GM19025 (cell line): ENCODE measurements around the gene GRK4.
"Not testable (repeated sequence)": the region's sequence is repeated elsewhere in the genome, so short reads cannot be mapped to it uniquely, and the experiment has no call there.

ENCODE experiments used
- ATAC-seq: cut with Tn5 transposase; IDR thresholded peaks from one replicate; pipeline ENCODE4 v1.9.1; 2021; ENCODE audit warnings: mild to moderate bottlenecking, low read depth, moderate library complexity; ENCODE audit not compliant: unreplicated experiment

Gene GRK4

DNA sequence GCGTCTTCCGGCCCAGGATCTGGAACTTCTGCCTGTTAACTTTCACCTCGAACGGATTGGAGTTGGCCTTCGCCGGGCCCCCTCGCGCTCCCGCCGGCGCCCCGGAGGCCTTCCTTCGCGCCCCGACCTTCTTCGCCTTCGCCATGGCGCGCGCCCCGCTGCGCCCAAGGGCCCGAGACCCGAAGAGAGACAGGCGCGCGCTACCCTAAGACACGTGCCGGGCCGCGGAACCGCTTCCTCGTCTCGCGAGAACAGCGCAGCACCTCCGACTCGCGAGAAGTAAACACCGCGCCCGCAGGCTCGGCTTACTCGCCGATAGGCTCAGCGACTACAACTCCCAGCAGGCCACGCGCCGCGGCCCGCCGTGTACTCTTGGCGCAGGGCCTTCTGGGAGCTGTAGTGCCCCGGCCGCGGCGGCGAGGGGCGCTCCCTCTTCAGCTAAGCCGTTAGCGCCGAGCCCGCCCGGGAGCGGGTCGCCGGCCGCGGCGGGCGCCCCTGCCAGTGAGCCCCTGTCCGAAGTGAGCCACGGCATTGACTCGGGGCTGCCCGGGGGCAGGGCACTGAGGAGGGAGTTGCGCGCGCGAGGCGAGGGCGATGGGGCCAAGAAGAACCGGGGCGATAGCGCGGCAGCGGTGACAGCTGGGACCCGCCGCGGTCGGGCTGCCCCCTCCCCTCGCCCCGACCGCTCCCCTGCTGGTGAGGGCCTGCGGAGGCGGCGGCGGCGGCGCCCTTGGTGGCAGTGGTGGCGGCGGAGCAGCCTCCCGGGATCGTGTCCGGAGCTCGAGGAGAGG is at the start of gene GRK4, which contains the start of gene NOP14:
Gene GRK4, plus strand, starts transcription at position 397 of the 791 bp plus-strand sequence. CDS start 500 bp downstream, outside the sequence.
Gene NOP14, minus strand, starts transcription at position 232 of the 791 bp plus-strand sequence. Its CDS starts 87 bp downstream, at position 145.
- peak; percentile 91 for ATAC-seq

DNA sequence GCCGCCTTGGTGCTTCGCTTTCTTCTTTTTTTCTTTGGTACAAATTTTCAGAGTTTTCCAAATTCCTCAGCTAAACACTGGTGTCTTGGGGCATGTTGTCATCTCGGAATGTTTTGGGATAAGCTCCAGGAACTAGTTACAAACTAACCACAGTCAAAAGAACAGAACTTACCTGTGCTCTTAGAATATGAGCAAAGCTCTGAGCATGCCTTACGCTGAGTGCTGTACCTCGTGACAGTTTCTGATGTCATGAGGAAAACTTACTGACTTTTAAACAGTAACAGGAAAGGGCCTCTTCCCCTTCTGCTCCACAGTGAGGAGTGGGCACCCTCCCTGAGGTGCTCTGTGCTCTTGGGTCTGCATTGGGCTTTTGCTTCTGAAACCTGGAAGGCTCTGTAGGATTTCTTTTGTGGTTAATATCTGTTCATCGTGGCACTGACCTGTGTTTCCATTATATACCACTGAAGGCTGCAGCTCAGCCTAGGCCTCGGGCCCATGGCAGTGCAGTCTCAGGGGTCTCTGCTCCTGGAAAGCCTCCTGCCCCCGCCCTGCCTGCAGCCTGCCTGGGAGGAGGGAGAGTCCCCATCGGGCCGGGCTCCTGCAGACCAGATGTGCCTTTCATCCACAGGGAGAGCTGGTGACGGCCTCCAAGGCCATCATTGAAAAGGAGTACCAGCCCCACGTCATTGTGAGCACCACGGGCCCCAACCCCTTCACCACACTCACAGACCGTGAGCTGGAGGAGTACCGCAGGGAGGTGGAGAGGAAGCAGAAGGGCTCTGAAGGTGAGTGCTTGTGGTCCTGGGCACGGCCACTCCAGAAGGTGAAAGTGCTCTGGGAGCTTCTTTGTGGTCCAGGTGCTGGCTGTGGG is 48.9 kb upstream of the GRK4 start:
- ATAC-seq = no peak

DNA sequence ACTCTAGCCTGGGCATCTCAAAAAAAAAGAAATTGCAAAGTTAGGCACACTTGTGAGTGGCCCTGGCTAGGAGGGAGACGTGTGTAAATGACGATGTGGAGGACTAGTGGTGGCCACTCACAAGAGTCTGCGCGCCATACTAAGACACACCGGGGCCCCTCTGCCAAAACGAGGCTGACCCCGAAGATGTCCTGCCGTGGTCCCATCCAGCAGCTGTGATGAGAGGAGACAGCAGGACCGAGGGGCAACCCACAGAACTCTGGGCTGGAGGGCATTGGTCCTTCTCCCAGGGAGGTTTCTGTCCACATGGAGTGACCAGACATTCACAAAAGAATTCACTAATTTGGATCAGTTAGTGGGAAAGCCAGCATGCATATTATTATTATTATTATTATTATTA is 47.6 kb upstream of the GRK4 start:
- ATAC-seq = no peak

DNA sequence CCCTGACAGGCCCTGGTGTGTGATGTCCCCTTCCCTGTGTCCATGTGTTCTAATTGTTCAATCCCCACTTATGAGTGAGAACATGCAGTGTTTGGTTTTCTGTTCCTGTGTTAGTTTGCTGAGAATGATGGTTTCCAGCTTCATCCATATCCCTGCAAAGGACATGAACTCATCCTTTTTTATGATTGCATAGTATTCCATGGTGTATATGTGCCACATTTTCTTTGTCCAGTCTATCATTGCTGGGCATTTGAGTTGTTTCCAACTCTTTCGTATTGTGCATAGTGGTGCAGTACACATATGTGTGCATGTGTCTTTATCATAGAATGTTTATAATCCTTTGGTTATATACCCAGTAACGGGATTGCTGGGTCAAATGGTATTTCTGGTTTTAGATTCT is 46.7 kb upstream of the GRK4 start:
- ATAC-seq = not testable (repeated sequence)

DNA sequence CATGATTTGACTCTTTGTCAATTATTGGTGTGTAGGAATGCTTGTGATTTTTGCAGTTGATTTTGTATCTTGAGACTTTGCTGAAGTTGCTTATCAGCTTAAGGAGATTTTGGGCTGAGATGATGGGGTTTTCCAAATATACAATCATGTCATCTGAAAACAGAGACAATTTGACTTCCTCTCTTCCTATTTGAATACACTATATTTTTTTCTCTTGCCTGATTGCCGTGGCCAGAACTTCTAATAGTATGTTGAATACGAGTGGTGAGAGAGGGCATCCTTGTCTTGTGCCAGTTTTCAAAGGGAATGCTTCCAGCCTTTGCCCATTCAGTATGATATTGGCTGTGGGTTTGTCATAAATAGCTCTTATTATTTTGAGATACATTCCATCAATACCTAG is 45.1 kb upstream of the GRK4 start:
- ATAC-seq = not testable (repeated sequence)

DNA sequence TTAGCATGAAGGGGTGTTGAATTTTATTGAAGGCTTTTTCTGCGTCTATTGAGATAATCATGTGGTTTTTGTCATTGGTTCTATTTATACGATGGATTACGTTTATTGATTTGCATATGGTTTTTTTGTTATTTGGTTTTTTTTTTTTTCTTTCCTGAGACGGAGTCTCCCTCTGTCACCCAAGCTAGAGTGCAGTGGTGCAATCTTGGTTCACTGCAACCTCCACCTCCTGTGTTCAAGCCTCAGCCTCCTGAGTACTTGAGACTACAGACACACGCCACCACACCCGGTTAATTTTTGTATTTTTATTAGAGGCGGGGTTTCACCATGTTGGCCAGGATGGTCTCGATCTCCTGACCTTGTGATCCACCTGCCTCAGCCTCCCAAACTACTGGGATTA is 44.7 kb upstream of the GRK4 start:
- ATAC-seq = not testable (repeated sequence)

DNA sequence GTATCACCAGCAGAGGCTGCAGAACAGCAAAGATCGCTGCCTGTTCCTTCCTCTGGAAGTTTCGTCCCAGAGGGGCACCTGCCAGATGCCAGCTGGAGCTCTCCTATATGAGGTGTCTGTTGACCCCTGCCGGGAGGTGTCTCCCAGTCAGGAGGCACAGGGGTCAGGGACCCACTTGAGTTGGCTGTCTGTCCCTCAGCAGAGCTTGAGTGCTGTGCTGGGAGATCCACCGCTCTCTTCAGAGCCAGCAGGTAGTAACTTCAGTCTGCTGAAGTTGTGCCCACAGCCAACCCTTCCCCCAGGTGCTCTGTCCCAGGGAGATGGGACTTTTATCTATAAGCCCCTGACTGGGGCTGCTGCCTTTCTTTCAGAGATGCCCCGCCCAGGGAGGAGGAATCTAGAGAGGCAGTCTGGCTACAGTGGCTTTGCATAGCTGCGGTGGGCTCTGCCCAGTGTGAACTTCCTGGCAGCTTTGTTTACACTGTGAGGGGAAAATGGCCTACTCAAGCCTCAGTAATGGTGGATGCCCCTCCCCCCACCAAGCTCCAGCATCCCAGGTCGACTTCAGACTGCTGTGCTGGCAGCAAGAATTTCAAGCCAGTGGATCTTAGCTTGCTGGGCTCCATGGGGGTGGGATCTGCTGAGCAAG is 40.8 kb upstream of the GRK4 start:
- not testable (repeated sequence) for ATAC-seq

DNA sequence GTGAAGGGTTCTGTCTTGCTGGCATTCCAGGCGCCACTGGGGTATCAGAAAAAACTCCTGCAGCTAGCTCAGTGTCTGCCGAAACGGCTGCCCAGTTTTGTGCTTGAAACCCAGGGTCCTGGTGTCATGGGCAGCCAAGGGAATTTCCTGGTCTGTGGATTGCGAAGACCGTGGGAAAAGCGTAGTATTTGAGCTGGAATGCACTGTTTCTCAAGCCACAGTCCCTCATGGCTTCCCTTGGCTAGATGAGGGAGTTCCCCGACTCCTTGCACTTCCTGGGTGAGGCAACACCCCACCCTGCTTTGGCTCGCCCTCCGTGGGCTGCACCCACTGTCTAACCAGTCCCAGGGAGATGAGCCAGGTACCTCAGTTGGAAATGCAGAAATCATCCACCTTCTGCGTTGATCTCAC is 40.2 kb upstream of the GRK4 start:
- ATAC-seq = no peak

DNA sequence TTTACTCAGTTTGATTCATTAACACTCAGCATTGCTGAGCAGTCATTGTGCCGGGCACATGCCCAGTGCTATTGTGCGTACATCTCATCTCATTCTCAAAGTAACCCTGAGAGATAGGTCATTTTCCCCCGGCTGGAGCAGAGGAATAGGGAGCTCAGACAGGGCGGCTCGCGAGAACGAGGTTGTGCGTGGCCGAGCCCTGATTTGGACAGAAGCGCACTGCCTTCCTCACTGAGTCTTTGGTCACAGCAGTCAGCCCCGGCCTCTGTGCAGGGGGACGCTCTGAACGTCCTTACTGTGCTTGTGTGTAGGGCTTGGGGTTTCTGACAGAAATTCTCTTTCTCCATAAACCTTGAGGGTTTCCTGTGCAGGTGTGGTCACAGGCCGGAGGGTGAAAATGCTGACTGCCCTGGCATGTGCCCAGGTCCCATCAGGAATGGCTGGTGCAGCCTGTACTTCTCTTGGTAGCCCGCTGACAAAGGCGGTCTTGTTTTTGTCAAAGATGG is 39.6 kb upstream of the GRK4 start:
- no peak for ATAC-seq

DNA sequence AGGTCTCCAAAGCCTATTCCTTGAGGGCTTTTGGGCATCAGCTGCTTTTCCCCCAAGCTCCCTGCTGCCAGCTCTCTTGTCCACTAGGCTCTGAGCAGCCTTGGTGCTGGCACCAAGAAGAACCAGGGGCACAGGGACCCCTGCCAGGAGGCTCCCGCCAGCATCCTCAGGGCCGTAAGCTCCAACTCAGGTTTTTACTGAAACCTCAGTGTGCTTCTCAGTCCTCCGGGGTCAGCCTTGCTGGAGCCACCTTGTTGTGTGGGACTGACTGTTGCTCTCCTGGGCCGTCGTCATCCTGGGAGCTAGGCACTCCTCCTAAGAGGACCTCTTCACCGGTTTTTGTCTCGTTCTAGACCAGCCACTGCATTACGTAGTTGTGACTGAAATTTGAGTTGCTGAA is 39.1 kb upstream of the GRK4 start:
- no peak for ATAC-seq

DNA sequence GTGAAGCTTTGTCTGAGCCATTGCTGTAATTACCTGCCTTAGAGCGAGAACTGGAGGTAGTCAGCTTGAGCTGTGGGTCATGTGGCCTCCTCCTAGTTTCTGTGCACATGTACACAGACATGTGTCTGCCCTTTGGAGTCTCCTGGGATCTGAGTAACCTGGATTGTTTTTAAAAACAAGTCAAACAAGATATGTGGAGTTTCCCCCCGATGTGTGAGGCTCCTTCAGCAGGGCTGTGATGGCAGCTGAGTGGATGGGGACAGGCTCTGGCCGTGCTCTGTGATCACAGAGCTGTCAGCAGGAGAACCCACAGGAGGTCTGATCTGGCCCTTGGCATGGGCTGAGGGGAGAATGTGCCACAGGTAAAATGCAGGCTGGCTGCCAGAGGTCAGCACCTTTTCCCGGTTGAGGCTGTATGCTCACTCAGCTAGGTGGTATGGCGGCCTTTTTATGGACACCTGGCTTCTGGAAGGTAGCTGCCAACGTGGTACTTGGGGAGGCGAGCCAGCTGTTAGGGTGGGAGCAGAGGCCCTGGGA is 38.5 kb upstream of the GRK4 start:
- no peak for ATAC-seq

DNA sequence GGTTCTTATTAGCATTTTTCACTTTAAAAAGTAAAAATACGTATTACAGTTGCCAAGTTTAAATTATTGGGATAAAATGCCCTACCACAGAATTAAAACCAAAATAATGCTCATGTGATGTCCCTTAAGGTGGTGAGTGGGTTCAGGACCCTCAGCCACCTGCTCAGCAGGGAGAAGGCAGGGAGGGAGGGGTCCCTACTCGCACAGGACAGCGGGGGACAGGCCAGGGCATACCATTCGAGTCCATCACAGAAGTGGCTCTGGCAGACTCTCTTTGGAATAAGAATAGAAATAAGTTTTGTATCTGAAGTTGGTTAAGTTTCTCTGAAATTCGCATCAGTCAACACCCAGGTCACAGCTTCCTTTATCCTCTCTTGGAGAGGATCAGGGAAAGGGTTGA is 37.9 kb upstream of the GRK4 start:
- no peak for ATAC-seq

DNA sequence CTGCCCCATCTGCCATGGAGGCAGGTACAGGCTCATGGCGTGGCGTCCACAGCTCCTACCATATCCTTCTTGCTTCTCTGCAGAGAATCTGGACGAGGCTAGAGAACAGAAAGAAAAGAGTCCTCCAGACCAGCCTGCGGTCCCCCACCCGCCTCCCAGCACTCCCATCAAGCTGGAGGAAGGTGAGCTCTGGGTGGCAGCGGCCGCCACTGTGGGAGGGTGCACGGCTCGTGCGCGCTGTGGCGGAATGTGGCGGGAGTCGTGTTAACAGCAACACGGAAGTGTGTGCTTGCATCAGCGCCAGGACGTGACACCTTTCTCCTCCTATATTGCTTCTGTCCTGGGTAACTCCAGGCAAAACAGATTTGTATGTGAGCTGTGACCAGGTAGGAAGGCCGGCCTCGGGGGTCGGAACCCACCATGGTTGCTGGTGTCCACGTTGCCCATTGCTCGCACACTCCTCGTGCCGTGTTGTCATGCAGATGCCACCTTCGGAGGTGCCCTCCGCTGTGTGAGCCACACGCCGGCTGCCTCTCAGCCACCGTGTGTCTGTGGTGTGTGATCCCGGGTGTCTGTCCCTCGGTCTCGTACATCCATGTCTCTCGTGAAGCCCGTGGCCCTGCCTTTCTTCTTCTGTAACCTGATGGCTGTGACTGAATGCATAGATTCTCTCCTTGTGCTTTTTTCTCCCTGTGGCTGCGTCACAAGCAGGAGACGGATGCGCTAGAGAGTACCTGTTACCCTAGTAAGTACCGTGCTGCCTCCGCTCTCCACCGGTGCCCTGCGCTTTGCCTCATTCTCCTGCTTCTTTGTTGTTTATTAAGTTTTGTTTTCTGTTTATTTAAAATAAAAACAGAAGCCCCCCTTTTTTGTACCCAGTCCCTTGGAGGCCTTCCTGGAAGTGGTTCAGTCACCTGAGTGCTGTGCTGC is 37.2 kb upstream of the GRK4 start:
- ATAC-seq = no peak

DNA sequence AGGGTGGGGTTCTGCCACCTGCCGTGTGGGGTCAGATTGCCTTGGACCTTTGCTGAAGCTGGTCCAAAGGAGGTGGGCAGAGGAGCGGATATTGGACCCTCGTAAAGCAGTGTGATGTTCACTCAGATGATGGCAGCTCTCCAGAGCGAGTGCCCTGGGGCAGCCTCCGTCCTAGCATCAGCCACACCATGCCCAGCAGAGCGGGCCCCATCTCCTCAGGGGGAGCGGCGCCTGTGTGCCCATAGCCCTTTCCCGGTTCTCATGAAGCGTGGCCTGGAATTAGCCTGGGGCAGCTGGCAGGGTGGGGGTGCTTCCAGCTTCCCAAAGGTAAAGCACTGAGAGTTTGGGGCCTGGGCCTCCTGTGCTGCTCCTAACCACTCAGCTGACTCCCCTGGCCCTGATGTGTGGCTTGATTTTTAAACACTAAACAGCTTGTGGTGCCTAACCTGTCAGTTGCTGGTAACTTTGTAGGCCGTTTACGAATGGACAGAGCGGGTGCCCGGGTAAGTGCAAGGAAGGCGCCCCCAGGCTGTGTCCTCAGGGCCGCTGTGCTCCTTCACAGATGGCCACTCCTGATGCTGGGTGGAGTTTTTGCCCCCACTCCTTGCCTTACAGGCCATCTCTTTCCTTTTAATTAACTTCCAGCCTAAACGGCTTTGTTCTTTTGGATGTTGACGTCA is 36.2 kb upstream of the GRK4 start:
- ATAC-seq = no peak

DNA sequence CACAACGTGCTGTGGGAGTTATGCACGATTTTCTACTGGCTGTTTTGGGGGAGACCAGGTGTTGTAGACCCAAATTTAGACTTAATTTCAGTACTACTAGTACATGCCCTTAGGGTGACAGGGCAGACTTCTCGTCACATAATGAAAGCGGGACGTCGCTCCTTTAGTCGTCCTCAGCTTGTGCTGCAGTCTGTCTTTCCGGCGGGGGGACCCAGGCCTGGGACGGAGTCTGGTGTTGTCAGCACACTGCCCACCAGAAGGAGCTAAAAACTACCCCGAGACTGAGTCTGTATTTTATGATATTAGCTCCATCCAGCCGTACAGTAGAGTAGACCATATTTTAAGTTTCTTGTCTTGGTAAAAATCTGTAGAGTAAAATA is 35.7 kb upstream of the GRK4 start:
- ATAC-seq = no peak

DNA sequence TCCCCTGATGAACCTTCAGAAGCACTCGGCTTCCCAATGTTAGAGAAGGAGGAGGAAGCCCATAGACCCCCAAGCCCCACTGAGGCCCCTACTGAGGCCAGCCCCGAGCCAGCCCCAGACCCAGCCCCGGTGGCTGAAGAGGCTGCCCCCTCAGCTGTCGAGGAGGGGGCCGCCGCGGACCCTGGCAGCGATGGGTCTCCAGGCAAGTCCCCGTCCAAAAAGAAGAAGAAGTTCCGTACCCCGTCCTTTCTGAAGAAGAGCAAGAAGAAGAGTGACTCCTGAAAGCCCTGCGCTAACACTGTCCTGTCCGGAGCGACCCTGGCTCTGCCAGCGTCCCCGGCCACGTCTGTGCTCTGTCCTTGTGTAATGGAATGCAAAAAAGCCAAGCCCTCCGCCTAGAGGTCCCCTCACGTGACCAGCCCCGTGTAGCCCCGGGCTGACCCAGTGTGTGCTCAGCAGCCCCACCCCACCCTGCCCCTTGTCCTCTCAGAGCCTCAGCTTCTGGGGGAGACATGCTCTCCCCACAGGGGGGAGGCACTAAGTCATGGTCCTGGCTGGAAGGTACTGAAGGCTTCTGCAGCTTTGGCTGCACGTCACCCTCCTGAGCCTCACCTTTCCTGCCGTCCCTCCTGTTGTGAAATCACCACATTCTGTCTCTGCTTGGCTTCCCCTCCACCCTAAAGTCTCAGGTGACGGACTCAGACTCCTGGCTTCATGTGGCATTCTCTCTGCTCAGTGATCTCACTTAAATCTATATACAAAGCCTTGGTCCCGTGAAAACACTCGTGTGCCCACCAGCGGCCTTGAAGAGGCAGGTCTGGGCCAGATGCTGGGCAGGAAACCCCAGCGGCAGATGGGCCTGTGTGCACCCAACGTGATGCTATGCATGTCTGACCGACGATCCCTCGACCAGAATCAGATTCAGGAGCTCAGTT is 34.9 kb upstream of the GRK4 start:
- no peak for ATAC-seq

DNA sequence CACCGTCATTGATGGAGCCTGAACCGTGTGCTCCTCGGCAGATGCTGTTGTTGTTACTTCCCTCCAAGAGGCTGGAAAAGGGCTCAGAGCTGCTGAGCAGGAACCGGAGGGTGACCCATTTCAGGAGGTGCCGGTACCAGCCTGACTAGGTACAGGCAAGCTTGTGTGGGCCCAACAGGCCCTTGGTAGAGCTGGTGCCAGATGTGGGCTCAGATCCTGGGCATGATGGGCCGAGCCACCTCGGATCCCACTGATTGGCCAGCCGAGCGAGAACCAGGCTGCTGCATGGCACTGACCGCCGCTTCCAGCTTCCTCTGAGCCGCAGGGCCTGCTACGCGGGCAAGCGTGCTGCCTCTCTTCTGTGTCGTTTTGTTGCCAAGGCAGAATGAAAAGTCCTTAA is 33.9 kb upstream of the GRK4 start:
- no peak for ATAC-seq
